Mesenteric fat pad (tissue), 1 donor: ENCODE results near the gene SLC25A11. TPM values are rescaled to one million over a fixed set of nuclear protein-coding genes. Genes with fewer than 3 reads are reported as not detected.

ENCODE experiments used
- DNase-seq: peaks from one replicate; pipeline ENCODE4 v3.0.0-alpha.2; 2020; ENCODE audit warnings: low spot score
- long read RNA-seq: library from polyadenylated mRNA; unstranded; transcript quantifications from one replicate; pipeline ENCODE4 v2.0.0, GENCODE V29; 2020
- total RNA-seq: library from RNA; stranded (reverse); fragmentation: NEBNext Ultra II Directional; extraction: Animal tissue kit (Norgen Biotek cat#: 25700); gene quantifications from one replicate; pipeline ENCODE4 v1.2.1, GENCODE V29; 2021
- donor health status: DM: yes; HTN: yes; CAD: no.

SLC25A11 gene
- 50.0 TPM for total RNA-seq
- long read RNA-seq, transcript SLC25A11-201 (8 exons, 1,897 nt), result major isoform, 363 of 382 reads
- long read RNA-seq, partial matches to known transcripts, result 5 of 382 reads
- long read RNA-seq, other reads (novel, unspliced or antisense), result 9 of 382 reads

GRCh38 chr17:4939796-4940554 is at the start of gene SLC25A11, which contains the start of gene RNF167:
SLC25A11 (minus strand) TSS chr17:4940046; CDS start chr17:4939910, 136 bp downstream.
RNF167 (plus strand) TSS chr17:4940268; CDS start chr17:4940910, 642 bp downstream.
- peak; percentile 97 for DNase-seq

GRCh38 chr17:4987767-4988567 is 48.1 kb upstream of the SLC25A11 start:
- peak; percentile 92 for DNase-seq

GRCh38 chr17:4986951-4987766 is 47.3 kb upstream of the SLC25A11 start, which contains the start of gene CAMTA2:
CAMTA2 (minus strand) TSS chr17:4987675; CDS start chr17:4986222, 1,453 bp downstream.
- DNase-seq, result peak; percentile 96

GRCh38 chr17:4986403-4986802 is 46.6 kb upstream of the SLC25A11 start:
- no peak for DNase-seq

GRCh38 chr17:4982305-4982704 is 42.5 kb upstream of the SLC25A11 start:
- no peak for DNase-seq

- DNase-seq, result no peak
Observed at GRCh38 chr17:4980644-4981216, 40.9 kb upstream of the SLC25A11 start.

- DNase-seq, result no peak
Observed at GRCh38 chr17:4978726-4979125, 38.9 kb upstream of the SLC25A11 start.

GRCh38 chr17:4974115-4974670 is 34.3 kb upstream of the SLC25A11 start:
- DNase-seq, result no peak

- no peak for DNase-seq
Observed at GRCh38 chr17:4973256-4974114, 33.6 kb upstream of the SLC25A11 start.

GRCh38 chr17:4972752-4973151 is 32.9 kb upstream of the SLC25A11 start:
- DNase-seq, result no peak

GRCh38 chr17:4972322-4972721 is 32.5 kb upstream of the SLC25A11 start:
- DNase-seq, result no peak

GRCh38 chr17:4971826-4972225 is 32.0 kb upstream of the SLC25A11 start:
- DNase-seq, result no peak

- no peak for DNase-seq
Observed at GRCh38 chr17:4970273-4970672, 30.4 kb upstream of the SLC25A11 start.

- no peak for DNase-seq
Observed at GRCh38 chr17:4969551-4970173, 29.8 kb upstream of the SLC25A11 start.

- no peak for DNase-seq
Observed at GRCh38 chr17:4969047-4969550, 29.3 kb upstream of the SLC25A11 start.

GRCh38 chr17:4968486-4969046 is 28.7 kb upstream of the SLC25A11 start:
- DNase-seq, result no peak

GRCh38 chr17:4967539-4968485 is 28.0 kb upstream of the SLC25A11 start, which contains the start of gene SPAG7:
SPAG7 (minus strand) TSS chr17:4967817; CDS start chr17:4967804, 13 bp downstream.
- DNase-seq, result peak; percentile 96
